Transverse colon (tissue), 4 donors: ENCODE results near the gene ZC3H8.

Experiments
- EP300 ChIP-seq: sonication (generic); formaldehyde crosslinking; IDR thresholded peaks from one replicate; pipeline ENCODE4 v1.6.1; 2017; ENCODE audit warnings: antibody characterized with exemption, low read depth
- POLR2A ChIP-seq: fragments of 450-650 bp; IDR thresholded peaks from one replicate; pipeline ENCODE4 v1.6.1; 2016; ENCODE audit warnings: antibody characterized with exemption, mild to moderate bottlenecking, moderate library complexity
- POLR2AphosphoS5 ChIP-seq, 3 donors: sonication (generic); formaldehyde crosslinking; IDR thresholded peaks; one replicate each; pipeline ENCODE4 v1.6.1; 2016; ENCODE audit warnings: antibody characterized with exemption in 3 of 3
- TF ChIP-seq, protein P1 (sequence below), 5 experiments: fragments of 200-600 bp in 3 of 5; fragments of 450-650 bp in 2 of 5; sonication (generic) in 3 of 5; IDR thresholded peaks; 1 replicate in 2 of 5; 2 replicates in 3 of 5; pipeline ENCODE4 v1.5.1; 2016 to 2017; ENCODE audit warnings: antibody characterized with exemption in 5 of 5, inconsistent platforms in 3 of 5, mild to moderate bottlenecking in 2 of 5, moderate library complexity in 1 of 5

DNA sequence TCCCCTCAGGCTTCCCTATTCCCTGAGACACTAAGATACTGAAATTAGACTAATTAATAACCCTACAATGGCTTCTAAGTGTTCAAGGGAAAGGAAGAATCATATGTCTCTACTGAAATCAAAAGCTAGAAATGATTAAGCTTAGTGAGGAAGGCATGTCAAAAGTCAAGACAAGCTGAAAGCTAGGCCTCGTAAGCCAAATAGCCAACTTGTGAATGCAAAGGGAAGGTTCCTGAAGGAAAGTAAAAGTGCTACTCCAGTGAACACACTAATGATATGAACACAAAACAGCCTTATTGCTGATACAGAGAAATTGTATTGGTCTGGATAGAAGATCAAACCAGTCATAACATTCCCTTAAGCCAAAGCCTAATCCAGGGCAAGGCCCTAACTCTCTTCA is 10.0 kb downstream of the ZC3H8 start:
- TF ChIP-seq, protein P1, sequence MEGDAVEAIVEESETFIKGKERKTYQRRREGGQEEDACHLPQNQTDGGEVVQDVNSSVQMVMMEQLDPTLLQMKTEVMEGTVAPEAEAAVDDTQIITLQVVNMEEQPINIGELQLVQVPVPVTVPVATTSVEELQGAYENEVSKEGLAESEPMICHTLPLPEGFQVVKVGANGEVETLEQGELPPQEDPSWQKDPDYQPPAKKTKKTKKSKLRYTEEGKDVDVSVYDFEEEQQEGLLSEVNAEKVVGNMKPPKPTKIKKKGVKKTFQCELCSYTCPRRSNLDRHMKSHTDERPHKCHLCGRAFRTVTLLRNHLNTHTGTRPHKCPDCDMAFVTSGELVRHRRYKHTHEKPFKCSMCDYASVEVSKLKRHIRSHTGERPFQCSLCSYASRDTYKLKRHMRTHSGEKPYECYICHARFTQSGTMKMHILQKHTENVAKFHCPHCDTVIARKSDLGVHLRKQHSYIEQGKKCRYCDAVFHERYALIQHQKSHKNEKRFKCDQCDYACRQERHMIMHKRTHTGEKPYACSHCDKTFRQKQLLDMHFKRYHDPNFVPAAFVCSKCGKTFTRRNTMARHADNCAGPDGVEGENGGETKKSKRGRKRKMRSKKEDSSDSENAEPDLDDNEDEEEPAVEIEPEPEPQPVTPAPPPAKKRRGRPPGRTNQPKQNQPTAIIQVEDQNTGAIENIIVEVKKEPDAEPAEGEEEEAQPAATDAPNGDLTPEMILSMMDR (IDR thresholded peaks at IDR 0.05), result no peak
- TF ChIP-seq POLR2A (no peak), EP300 (no peak), POLR2AphosphoS5 (IDR thresholded peaks at IDR 0.05) (no peak)
